NCI-H526 treated with DMSO at 0.1 percent for 48 hours (cell line): ENCODE data around the gene UTP18.
"Not testable (repeated sequence)": the region's sequence is repeated elsewhere in the genome, so short reads cannot be mapped to it uniquely, and the experiment has no call there.

Experiments used
- DNase-seq: peaks from one replicate; lab custom pipeline; 2025; lab: John Stamatoyannopoulos, UW

UTP18 gene

GRCh38 chr17:51258756-51259563, 1.4 kb upstream of the UTP18 start:
- no peak for DNase-seq

DNA sequence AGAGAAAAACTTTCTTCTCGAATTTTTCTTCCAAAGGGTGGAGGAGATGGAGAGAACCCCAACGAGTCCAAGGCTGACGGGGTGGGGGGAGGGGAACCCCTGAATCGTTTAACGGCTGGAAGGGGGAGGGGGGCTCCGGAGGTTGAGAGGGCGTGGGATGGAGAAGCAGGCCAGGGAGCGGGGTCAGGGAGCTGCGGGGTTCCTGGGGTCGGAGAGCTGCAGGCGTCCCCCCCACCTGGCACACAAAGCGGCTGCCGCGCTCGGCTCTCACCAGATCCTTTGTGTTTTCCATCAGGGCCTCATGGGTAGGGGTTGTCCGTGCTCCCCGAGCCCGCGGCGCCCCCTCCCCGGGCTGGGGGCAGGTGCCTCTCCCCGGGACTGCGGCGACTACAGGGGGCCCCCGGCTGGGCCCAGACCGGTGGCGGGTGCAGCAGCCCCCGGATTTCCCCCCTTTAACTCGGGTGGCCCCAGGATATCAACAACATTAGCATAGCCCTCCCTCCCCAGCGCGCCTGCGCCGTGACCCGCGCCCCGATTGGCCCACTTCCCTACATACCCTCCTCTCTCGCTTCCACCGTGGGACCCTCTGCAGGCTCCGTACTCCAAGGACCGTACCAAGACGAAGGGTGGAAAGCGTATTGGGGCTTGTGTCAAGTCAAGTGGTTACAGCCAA, 646 bp upstream of the UTP18 start, which contains the start of gene MBTD1:
Gene MBTD1, minus strand, starts transcription at position 486 of the 673 bp plus-strand sequence. CDS start 34,888 bp downstream, outside the sequence.
- peak; percentile 96 for DNase-seq

GRCh38 chr17:51261024-51261963, 948 bp downstream of the UTP18 start:
- DNase-seq = no peak

DNA sequence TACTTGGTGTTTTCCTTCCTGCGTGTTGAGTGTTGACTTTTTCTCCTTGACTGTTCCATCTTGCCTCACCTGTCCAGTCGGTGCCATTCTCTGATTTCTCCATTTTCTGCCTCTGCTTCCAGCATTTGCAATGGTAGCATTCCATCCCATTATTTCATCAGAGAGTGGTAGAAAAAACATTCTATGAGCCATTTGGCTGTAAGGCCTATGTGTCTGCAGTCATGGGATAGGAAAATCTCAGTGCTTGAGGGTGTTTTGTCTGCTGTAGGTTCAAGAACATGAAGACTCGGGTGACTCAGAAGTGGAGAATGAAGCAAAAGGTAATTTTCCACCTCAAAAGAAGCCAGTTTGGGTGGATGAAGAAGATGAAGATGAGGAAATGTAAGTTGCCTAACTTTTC, 2.7 kb downstream of the UTP18 start:
- DNase-seq = no peak

DNA sequence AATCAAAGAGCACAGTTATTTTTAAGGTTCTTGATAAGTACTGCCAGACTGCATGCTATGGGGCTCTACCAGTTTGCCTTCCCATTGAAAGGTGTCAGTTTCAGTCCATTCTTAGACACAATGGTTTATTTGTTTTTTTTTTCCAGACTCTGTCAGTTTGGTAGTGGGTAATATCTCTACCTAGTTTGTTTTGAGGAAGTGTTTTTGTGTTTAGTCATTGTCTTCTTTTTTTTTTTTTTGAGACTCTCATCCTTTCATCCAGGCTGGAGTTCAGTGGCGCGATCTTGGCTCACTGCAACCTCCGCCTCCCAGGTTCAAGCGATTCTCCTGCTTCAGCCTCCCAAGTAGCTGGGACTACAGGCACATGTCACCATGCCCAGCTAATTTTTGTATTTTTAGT, 4.1 kb downstream of the UTP18 start:
- not testable (repeated sequence) for DNase-seq

GRCh38 chr17:51269991-51270390, 9.6 kb downstream of the UTP18 start:
- no peak for DNase-seq

- no peak for DNase-seq
Observed at GRCh38 chr17:51270636-51271035, 10.3 kb downstream of the UTP18 start.

- no peak for DNase-seq
Observed at GRCh38 chr17:51272812-51273211, 12.5 kb downstream of the UTP18 start.

DNA sequence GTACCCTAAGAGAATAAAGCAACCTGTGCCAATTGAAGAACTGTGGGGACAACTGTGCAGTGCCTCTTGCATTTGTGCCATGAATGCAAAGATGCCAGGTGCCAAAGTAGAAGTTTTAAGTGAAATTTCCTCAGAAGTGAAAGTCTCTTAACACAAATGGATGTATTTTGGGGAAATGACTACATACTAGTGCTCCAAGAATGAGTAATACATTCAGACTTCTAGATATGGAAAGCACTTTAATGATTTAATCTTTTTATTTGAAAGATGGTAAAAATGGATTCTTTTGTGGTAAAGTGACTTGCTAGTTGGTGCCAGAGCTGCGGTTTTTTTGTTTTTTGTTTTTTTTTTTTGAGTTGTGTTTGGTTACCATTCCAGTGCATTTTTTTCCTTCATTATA, 15.0 kb downstream of the UTP18 start:
- no peak for DNase-seq

DNA sequence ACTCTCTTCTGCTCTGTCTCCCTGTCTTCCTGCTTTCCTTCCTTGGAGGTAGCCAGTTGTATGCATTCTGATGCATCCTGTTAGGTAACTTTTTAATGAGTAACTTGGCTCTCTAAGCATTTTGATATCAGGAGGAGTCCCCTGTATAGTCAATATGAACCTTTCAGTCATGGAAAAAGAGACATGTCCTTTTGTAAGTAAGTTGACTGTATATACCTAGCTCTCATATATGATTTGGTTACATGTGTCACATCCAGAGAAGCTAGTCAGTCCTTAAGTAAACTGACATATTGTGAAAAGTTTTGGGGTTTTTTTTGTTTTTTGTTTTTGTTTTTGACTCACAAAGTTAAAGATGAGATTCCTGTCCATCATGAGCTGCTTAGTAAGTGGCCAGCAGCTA, 18.8 kb downstream of the UTP18 start:
- no peak for DNase-seq

GRCh38 chr17:51287412-51287811, 27.1 kb downstream of the UTP18 start:
- no peak for DNase-seq

DNA sequence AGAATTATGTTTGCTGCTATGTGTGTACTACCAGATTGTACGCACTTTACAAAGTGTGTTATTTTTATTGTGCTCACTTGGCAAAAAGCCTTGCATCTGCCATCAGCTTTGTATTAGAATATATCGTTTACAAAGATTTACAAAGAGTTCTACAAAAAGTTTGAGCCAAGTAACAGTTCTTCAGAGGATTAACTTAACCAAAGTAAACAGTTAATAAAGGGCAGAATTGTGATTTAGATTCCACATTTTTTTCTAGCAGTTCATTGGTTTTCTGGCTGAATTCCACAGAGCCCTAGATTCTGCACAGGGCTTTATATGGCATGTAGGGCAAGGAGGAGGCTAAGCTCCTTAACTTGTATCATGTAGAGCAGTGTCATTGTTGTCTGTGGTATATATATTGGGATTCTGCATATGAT, 29.4 kb downstream of the UTP18 start:
- DNase-seq = no peak

GRCh38 chr17:51294338-51294737, 34.0 kb downstream of the UTP18 start:
- not testable (repeated sequence) for DNase-seq

- DNase-seq = peak; percentile 8
Observed at GRCh38 chr17:51298508-51299371, 38.4 kb downstream of the UTP18 start.

- no peak for DNase-seq
Observed at GRCh38 chr17:51299859-51300258, 39.5 kb downstream of the UTP18 start.

GRCh38 chr17:51305182-51305581, 44.8 kb downstream of the UTP18 start:
- DNase-seq = no peak

DNA sequence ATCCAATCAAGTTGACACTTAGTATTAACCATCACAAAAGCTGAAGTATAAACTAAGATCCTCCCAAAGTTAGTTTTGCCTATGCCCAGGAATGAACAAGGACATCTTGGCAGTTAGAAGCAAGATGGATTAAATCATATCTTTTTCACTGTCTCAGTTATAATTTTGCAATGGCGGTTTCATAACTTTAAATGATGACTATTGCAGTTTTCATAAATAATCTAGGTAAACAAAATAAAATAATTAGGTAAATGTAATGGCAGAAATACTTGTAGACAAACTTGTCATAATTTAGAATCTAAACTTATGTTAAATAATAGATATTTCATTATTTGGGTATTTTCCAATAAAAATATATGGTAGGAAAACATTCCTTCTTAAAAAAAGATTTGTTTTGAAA, 51.7 kb downstream of the UTP18 start:
- not testable (repeated sequence) for DNase-seq

GRCh38 chr17:51319186-51319585, 58.8 kb downstream of the UTP18 start:
- no peak for DNase-seq

DNA sequence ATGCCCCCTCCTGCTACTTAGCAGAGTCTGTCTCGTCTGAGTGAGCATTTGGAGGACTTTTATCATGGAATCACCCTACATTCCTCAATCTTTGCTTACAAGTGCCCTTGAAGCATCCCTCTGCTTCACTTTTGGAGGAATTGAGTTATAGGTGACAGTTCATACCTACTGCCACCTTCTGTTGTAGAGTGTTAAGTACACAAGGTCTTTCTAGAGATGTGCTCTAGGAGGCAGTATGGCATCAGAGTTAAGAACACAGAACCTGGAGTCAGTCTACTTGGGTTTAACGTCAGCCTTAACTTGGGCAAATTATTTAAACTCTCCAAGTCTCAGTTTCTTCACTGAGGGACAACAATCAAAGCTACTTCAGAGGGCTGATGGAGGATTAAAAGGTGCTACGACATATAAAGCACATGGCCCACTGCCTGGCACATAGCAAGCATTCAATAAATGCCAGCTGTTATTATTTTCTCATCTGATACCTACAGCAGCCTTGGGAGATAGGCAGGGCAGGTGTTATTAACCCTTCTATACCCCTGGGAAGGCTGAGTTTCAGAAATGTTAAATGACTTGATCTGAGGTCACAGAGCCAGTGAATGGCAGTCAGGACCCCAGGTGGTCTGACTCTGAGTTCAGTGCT, 62.2 kb downstream of the UTP18 start:
- DNase-seq = peak; percentile 25

GRCh38 chr17:51325471-51325870, 65.1 kb downstream of the UTP18 start:
- no peak for DNase-seq
